ENCODE results near the gene TLE6. TPM values are rescaled to one million over a fixed set of nuclear protein-coding genes. Genes with fewer than 3 reads are reported as not detected.

TLE6 gene
- total RNA-seq, 4 donors from 2014 or later: 1.5 to 1.8 TPM; not detected in 2

- TF ChIP-seq CTCF (IDR thresholded peaks at IDR 0.05): no peak
- 47 to 68% methylated on average over 14 of the region's 14 CpGs for WGBS, 2 donors
- H3K4me3 ChIP-seq (ENCODE audit: low read depth, poor library complexity, severe bottlenecking): no peak overlapping the region
- intact Hi-C loops (cut with DNase I; ENCODE audit: low total_unique reads): loop anchor here (5.0 kb wide), 1 partner anchor 284 kb away; no protein-coding TSS in a partner anchor
- DNase-seq (ENCODE audit: low spot score in 2 of 2): no peak
Observed at GRCh38 chr19:2992958-2993357, 15.6 kb downstream of the TLE6 start.

GRCh38 chr19:2993579-2993978, 16.2 kb downstream of the TLE6 start:
- no peak overlapping the region for H3K4me3 ChIP-seq (ENCODE audit: low read depth, poor library complexity, severe bottlenecking)
- intact Hi-C loops (cut with DNase I; ENCODE audit: low total_unique reads): loop anchor here (5.0 kb wide), 1 partner anchor 284 kb away; no protein-coding TSS in a partner anchor
- 63 to 68% methylated on average over 7 to 9 of the region's 9 CpGs for whole genome bisulfite sequencing, 2 donors
- no peak for TF ChIP-seq POLR2A (IDR thresholded peaks at IDR 0.05)
- no peak for TF ChIP-seq CTCF (IDR thresholded peaks at IDR 0.05)
- no peak for DNase-seq (ENCODE audit: low spot score in 2 of 2)

- H3K4me3 ChIP-seq (ENCODE audit: low read depth, poor library complexity, severe bottlenecking): no peak overlapping the region
- TF ChIP-seq CTCF (IDR thresholded peaks at IDR 0.05) (no peak), POLR2A (IDR thresholded peaks at IDR 0.05) (no peak)
- intact Hi-C loops (cut with DNase I; ENCODE audit: low total_unique reads): loop anchor here (5.0 kb wide), 1 partner anchor 283 kb away; no protein-coding TSS in a partner anchor
- DNase-seq (ENCODE audit: low spot score in 2 of 2): no peak
- WGBS, 2 donors: 75 to 81% methylated on average over 15 of the region's 15 CpGs
Observed at GRCh38 chr19:2994588-2995131, 17.3 kb downstream of the TLE6 start.

GRCh38 chr19:2997720-2998119, 20.4 kb downstream of the TLE6 start:
- WGBS, 2 donors: 69 to 75% methylated on average over 13 of the region's 13 CpGs
- TF ChIP-seq POLR2A (IDR thresholded peaks at IDR 0.05): no peak
- TF ChIP-seq CTCF (IDR thresholded peaks at IDR 0.05): no peak

GRCh38 chr19:2998642-2999041, 21.3 kb downstream of the TLE6 start:
- WGBS, 2 donors: 94 to 97% methylated on average over 10 to 11 of the region's 11 CpGs
- intact Hi-C loops (cut with DNase I; ENCODE audit: low total_unique reads): no loop called here

More at GRCh38 chr19:2997720-2998119, 20.4 kb downstream of the TLE6 start:
- no peak for DNase-seq (ENCODE audit: low spot score in 2 of 2)
- intact Hi-C loops (cut with DNase I; ENCODE audit: low total_unique reads): no loop called here
- H3K4me3 ChIP-seq (ENCODE audit: low read depth, poor library complexity, severe bottlenecking): no peak overlapping the region

More at GRCh38 chr19:2998642-2999041, 21.3 kb downstream of the TLE6 start:
- no peak for TF ChIP-seq POLR2A (IDR thresholded peaks at IDR 0.05)
- TF ChIP-seq CTCF (IDR thresholded peaks at IDR 0.05): no peak
- no peak overlapping the region for H3K4me3 ChIP-seq (ENCODE audit: low read depth, poor library complexity, severe bottlenecking)
- DNase-seq (ENCODE audit: low spot score in 2 of 2): no peak

Data from lower leg skin (tissue), 4 donors.